ENCODE data around the gene C2orf81. TPM values are rescaled to one million over a fixed set of nuclear protein-coding genes. Genes with fewer than 3 reads are reported as not detected.
A peak's percentile ranks its signal among the peaks of the same experiment; 100 is the strongest.

Gene C2orf81
- total RNA-seq, 1 donor from 2014 or later: 1.5 TPM

DNA sequence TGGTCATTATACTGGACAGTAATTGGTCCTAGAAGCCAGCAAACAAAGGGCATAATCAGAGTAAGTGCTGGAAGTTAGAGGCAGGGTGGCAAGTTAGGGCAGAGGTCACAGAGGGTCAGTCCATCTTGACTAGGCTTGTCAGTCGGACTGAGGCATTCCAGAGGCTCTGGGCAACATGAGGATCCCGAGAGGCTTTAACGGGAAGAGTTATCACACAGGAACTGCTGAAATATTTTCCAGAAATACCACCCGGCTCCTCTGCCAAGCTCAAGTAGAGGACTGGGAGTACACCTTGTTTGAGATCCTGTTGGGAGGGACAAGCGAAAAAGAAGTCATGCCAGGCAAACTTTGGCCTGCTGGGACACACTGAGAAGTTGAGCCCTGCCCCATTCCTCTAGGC, 13.7 kb downstream of the C2orf81 start:
- DNase-seq (ENCODE audit: low spot score): no peak
- no peaks in the 10 kb centered on the region for H3K36me3 Mint-ChIP-seq (ENCODE audit: low read depth)
- no peaks in the 10 kb centered on the region for H3K4me1 Mint-ChIP-seq (ENCODE audit: low read depth)
- H3K9me3 Mint-ChIP-seq (ENCODE audit: low read depth): no peaks in the 10 kb centered on the region
- no peak overlapping the region for H3K27ac Mint-ChIP-seq (ENCODE audit: unreplicated experiment)
- H3K4me3 Mint-ChIP-seq (ENCODE audit: unreplicated experiment): no peak overlapping the region
- H3K27me3 Mint-ChIP-seq (ENCODE audit: low read depth): peaks cover 10% of the 10 kb centered on the region
- TF ChIP-seq, protein P1, sequence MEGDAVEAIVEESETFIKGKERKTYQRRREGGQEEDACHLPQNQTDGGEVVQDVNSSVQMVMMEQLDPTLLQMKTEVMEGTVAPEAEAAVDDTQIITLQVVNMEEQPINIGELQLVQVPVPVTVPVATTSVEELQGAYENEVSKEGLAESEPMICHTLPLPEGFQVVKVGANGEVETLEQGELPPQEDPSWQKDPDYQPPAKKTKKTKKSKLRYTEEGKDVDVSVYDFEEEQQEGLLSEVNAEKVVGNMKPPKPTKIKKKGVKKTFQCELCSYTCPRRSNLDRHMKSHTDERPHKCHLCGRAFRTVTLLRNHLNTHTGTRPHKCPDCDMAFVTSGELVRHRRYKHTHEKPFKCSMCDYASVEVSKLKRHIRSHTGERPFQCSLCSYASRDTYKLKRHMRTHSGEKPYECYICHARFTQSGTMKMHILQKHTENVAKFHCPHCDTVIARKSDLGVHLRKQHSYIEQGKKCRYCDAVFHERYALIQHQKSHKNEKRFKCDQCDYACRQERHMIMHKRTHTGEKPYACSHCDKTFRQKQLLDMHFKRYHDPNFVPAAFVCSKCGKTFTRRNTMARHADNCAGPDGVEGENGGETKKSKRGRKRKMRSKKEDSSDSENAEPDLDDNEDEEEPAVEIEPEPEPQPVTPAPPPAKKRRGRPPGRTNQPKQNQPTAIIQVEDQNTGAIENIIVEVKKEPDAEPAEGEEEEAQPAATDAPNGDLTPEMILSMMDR (IDR thresholded peaks at IDR 0.05): no peak

DNA sequence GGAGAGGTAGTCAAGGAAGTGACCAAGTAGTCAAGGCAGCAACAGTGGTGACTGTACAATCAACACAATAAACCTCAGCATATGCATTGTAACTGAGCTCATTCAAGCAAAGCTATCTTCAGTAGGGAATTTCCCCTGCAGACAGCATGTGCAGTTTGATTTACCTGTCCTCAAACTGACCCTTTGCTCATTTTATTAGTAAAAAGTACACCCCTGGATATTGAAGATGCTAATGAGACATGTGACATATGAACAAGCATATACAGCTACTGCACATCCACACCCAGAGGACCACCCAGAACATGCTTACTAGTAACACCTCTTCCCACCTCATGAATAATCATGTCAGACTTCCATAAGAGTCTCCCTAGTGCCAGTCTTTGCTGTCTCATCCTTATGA, 15.4 kb downstream of the C2orf81 start:
- H3K36me3 Mint-ChIP-seq (ENCODE audit: low read depth): no peaks in the 10 kb centered on the region
- TF ChIP-seq, protein P1 (IDR thresholded peaks at IDR 0.05): no peak
- H3K4me1 Mint-ChIP-seq (ENCODE audit: low read depth): no peaks in the 10 kb centered on the region
- no peaks in the 10 kb centered on the region for H3K9me3 Mint-ChIP-seq (ENCODE audit: low read depth)
- H3K4me3 Mint-ChIP-seq (ENCODE audit: unreplicated experiment): no peak overlapping the region
- DNase-seq (ENCODE audit: low spot score): no peak
- H3K27ac Mint-ChIP-seq (ENCODE audit: unreplicated experiment): no peak overlapping the region
- H3K27me3 Mint-ChIP-seq (ENCODE audit: low read depth): peaks cover 10% of the 10 kb centered on the region

DNA sequence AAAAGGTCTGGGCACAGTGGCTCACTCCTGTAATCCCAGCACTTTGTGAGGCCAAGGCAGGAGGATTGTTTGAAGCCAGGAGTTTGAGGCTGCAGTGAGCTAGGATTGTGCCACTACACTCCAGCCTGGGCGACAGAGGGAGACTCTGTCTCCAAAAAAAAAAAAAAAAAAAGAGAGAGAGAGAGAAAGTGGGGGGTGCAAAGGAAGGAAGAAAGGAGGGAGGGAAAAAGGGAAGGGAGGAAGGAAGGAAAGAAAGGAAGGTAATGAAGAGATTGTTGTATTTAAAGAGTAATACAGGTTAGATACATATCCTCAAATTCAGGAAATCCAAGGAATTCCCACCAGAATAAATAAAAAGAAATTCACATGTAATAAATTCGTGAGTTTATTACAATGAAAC, 19.5 kb downstream of the C2orf81 start:
- Mint-ChIP-seq H3K27ac (ENCODE audit: unreplicated experiment) (no peak overlapping the region), H3K4me3 (ENCODE audit: unreplicated experiment) (no peak overlapping the region), H3K4me1 (ENCODE audit: low read depth) (no peaks in the 10 kb centered on the region), H3K9me3 (ENCODE audit: low read depth) (no peaks in the 10 kb centered on the region), H3K36me3 (ENCODE audit: low read depth) (no peaks in the 10 kb centered on the region), H3K27me3 (ENCODE audit: low read depth) (no peaks in the 10 kb centered on the region)
- no peak for DNase-seq (ENCODE audit: low spot score)
- TF ChIP-seq, protein P1 (IDR thresholded peaks at IDR 0.05): no peak

DNA sequence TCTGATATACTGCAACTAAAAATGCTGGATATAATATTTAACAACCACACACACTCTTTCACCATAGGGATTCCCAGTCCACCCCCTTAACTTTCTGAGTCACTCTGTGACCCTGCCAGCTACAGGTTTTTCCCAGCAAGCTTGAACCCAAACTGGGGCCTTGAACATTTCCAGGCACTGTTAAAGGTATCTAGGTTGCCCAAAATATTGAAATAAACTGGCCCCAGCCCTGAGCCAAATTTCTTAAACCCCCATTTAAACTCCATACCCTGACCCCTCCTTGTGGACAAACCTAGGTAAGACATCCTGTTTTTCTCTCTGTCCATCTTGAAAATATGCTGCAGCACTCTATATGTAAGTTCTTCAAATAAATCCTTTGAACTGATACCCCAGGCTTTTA, 21.6 kb downstream of the C2orf81 start:
- no peak overlapping the region for H3K27ac Mint-ChIP-seq (ENCODE audit: unreplicated experiment)
- no peak overlapping the region for H3K4me3 Mint-ChIP-seq (ENCODE audit: unreplicated experiment)
- H3K27me3 Mint-ChIP-seq (ENCODE audit: low read depth): peaks cover 3% of the 10 kb centered on the region
- H3K4me1 Mint-ChIP-seq (ENCODE audit: low read depth): no peaks in the 10 kb centered on the region
- TF ChIP-seq, protein P1 (IDR thresholded peaks at IDR 0.05): peak; percentile 76
- H3K36me3 Mint-ChIP-seq (ENCODE audit: low read depth): no peaks in the 10 kb centered on the region
- no peak for DNase-seq (ENCODE audit: low spot score)
- H3K9me3 Mint-ChIP-seq (ENCODE audit: low read depth): no peaks in the 10 kb centered on the region

DNA sequence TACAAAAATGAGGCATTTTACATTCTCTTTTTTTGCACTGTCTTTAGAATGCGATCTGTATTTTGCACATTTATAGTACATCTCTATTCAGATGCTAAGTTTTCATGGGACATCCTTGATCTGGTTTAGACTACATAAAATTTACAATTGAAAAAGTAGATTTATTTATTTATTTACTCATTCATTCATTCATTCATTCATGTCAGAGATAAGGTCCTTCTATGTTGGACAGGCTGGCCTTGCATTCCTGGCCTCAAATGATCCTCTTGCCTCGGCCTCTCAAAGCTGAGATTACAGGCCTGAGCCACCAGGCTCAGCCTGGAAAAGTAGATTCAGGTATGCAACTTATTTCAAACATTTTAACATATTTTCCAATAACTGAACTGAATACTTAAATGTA, 25.3 kb downstream of the C2orf81 start:
- TF ChIP-seq, protein P1 (IDR thresholded peaks at IDR 0.05): no peak
- Mint-ChIP-seq H3K36me3 (ENCODE audit: low read depth) (no peaks in the 10 kb centered on the region), H3K4me3 (ENCODE audit: unreplicated experiment) (no peak overlapping the region), H3K27me3 (ENCODE audit: low read depth) (peaks cover 3% of the 10 kb centered on the region), H3K27ac (ENCODE audit: unreplicated experiment) (no peak overlapping the region), H3K4me1 (ENCODE audit: low read depth) (no peaks in the 10 kb centered on the region), H3K9me3 (ENCODE audit: low read depth) (no peaks in the 10 kb centered on the region)
- DNase-seq (ENCODE audit: low spot score): no peak
